ENCODE results near the gene ASB4. TPM values are rescaled to one million over a fixed set of nuclear protein-coding genes. Genes with fewer than 3 reads are reported as not detected.

Gene ASB4
- total RNA-seq, 1 experiment from 2014 or later = not detected

- CTCF ChIA-PET = interaction anchor here (0.6 kb wide), 1 partner anchor 158 kb away, joined by 3 read pairs; no protein-coding TSS in a partner anchor
- 0 out of 2 replicates have a peak, but pooled peaks cover 4% of the 10 kb centered on the region for H3F3A ChIP-seq (ENCODE audit: insufficient read depth, low read depth)
- no peaks in the 10 kb centered on the region for H3K27me3 ChIP-seq (ENCODE audit: insufficient read depth, low read depth)
- no peaks in the 10 kb centered on the region for H3K79me2 ChIP-seq (ENCODE audit: low read depth)
- intact Hi-C loops (cut with micrococcal nuclease; ENCODE audit: unreplicated experiment) = no loop called here
- H4K20me1 ChIP-seq (ENCODE audit: insufficient read depth) = no peaks in the 10 kb centered on the region
- H3K36me3 ChIP-seq (ENCODE audit: low read depth) = no peaks in the 10 kb centered on the region
- no peak overlapping the region for H2AFZ ChIP-seq
- no peaks in the 10 kb centered on the region for H3K9me2 ChIP-seq (ENCODE audit: insufficient read depth)
- H3K9me3 ChIP-seq (ENCODE audit: insufficient read depth, low read depth) = no peaks in the 10 kb centered on the region
- no peak for TF ChIP-seq EZH2 (IDR thresholded peaks at IDR 0.05; ENCODE audit: low read depth)
- TF ChIP-seq, protein P1, sequence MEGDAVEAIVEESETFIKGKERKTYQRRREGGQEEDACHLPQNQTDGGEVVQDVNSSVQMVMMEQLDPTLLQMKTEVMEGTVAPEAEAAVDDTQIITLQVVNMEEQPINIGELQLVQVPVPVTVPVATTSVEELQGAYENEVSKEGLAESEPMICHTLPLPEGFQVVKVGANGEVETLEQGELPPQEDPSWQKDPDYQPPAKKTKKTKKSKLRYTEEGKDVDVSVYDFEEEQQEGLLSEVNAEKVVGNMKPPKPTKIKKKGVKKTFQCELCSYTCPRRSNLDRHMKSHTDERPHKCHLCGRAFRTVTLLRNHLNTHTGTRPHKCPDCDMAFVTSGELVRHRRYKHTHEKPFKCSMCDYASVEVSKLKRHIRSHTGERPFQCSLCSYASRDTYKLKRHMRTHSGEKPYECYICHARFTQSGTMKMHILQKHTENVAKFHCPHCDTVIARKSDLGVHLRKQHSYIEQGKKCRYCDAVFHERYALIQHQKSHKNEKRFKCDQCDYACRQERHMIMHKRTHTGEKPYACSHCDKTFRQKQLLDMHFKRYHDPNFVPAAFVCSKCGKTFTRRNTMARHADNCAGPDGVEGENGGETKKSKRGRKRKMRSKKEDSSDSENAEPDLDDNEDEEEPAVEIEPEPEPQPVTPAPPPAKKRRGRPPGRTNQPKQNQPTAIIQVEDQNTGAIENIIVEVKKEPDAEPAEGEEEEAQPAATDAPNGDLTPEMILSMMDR (conservative IDR thresholded peaks at IDR 0.05) = no peak
- H3K4me2 ChIP-seq = no peak overlapping the region
- H3K27ac ChIP-seq = no peak overlapping the region
- no peak for DNase-seq
- peaks cover 10% of the 10 kb centered on the region; the same call in 1 of the 2 replicates for H3K4me1 ChIP-seq (replicated peaks; ENCODE audit: insufficient read depth)
- POLR2A ChIA-PET (ENCODE audit: unreplicated experiment) = interaction anchor here (0.5 kb wide), 1 partner anchor 1512 kb away, joined by 4 read pairs; no protein-coding TSS in a partner anchor
- BruUV-seq (replicated peaks) = no TSS peak
- H3K4me3 ChIP-seq = no peak overlapping the region
Observed at GRCh38 chr7:95531605-95532219, 46.0 kb downstream of the ASB4 start.

- no peaks in the 10 kb centered on the region for H4K20me1 ChIP-seq (ENCODE audit: insufficient read depth)
- H3K36me3 ChIP-seq (ENCODE audit: low read depth) = no peaks in the 10 kb centered on the region
- no peak overlapping the region for H3K4me2 ChIP-seq
- no peak overlapping the region for H2AFZ ChIP-seq
- intact Hi-C loops (cut with micrococcal nuclease; ENCODE audit: unreplicated experiment) = no loop called here
- peaks cover 3% of the 10 kb centered on the region; the same call in 1 of the 2 replicates for H3K4me1 ChIP-seq (replicated peaks; ENCODE audit: insufficient read depth)
- no peak overlapping the region for H3K27ac ChIP-seq
- H3K27me3 ChIP-seq (ENCODE audit: insufficient read depth, low read depth) = no peaks in the 10 kb centered on the region
- H3K79me2 ChIP-seq (ENCODE audit: low read depth) = no peaks in the 10 kb centered on the region
- H3K9me3 ChIP-seq (ENCODE audit: insufficient read depth, low read depth) = no peaks in the 10 kb centered on the region
- no peak overlapping the region for H3K4me3 ChIP-seq
- no peak for DNase-seq
- no peaks in the 10 kb centered on the region for H3K9me2 ChIP-seq (ENCODE audit: insufficient read depth)
- POLR2A ChIA-PET (ENCODE audit: unreplicated experiment) = no interaction called here
- BruUV-seq (replicated peaks) = no TSS peak
- TF ChIP-seq EZH2 (IDR thresholded peaks at IDR 0.05; ENCODE audit: low read depth) = no peak
- TF ChIP-seq, protein P1 (conservative IDR thresholded peaks at IDR 0.05) = no peak
- CTCF ChIA-PET = no interaction called here
- H3F3A ChIP-seq (ENCODE audit: insufficient read depth, low read depth) = no peaks in the 10 kb centered on the region
Observed at GRCh38 chr7:95534796-95535195, 49.1 kb downstream of the ASB4 start.

- H3K4me2 ChIP-seq = no peak overlapping the region
- H3K9me2 ChIP-seq (ENCODE audit: insufficient read depth) = no peaks in the 10 kb centered on the region
- no TSS peak for BruUV-seq (replicated peaks)
- no peak overlapping the region for H2AFZ ChIP-seq
- CTCF ChIA-PET = interaction anchor here (1.1 kb wide), 1 partner anchor 152 kb away, joined by 3 read pairs; no protein-coding TSS in a partner anchor
- TF ChIP-seq, protein P1 (conservative IDR thresholded peaks at IDR 0.05) = no peak
- TF ChIP-seq EZH2 (IDR thresholded peaks at IDR 0.05; ENCODE audit: low read depth) = no peak
- H3K27me3 ChIP-seq (ENCODE audit: insufficient read depth, low read depth) = no peaks in the 10 kb centered on the region
- no peaks in the 10 kb centered on the region for H3K36me3 ChIP-seq (ENCODE audit: low read depth)
- no peak for DNase-seq
- POLR2A ChIA-PET (ENCODE audit: unreplicated experiment) = no interaction called here
- H4K20me1 ChIP-seq (ENCODE audit: insufficient read depth) = no peaks in the 10 kb centered on the region
- H3K4me1 ChIP-seq (replicated peaks; ENCODE audit: insufficient read depth) = no peaks in the 10 kb centered on the region
- intact Hi-C loops (cut with micrococcal nuclease; ENCODE audit: unreplicated experiment) = no loop called here
- H3F3A ChIP-seq (ENCODE audit: insufficient read depth, low read depth) = no peaks in the 10 kb centered on the region
- no peaks in the 10 kb centered on the region for H3K79me2 ChIP-seq (ENCODE audit: low read depth)
- H3K4me3 ChIP-seq = no peak overlapping the region
- H3K9me3 ChIP-seq (ENCODE audit: insufficient read depth, low read depth) = no peaks in the 10 kb centered on the region
- no peak overlapping the region for H3K27ac ChIP-seq
Observed at GRCh38 chr7:95535662-95536061, 49.9 kb downstream of the ASB4 start.
